ENCODE measurements around the gene CFAP20DC.
"Not testable (repeated sequence)": the region's sequence is repeated elsewhere in the genome, so short reads cannot be mapped to it uniquely, and the experiment has no call there.

The CFAP20DC gene

GRCh38 chr3:59049671-59050331 lies at the start of gene CFAP20DC:
Gene CFAP20DC (minus strand): TSS chr3:59050025. CDS start chr3:59049631, 394 bp downstream.
- peak; percentile 89 to 93 for DNase-seq

DNA sequence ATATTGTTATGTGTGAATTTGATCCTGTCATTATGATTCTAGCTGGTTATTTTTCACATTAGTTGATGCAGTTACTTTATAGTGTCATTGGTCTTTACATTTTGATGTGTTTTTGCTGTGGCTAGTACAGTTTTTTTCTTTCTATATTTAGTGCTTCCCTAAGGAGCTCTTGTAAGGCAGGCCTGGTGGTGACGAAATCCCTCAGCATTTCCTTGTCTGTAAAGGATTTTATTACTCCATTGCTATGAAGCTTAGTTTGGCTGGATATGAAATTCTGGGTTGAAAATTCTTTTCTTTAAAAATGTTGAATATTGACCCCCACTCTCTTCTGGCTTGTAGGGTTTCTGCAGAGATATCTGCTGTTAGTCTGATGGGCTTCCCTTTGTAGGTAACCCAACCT lies 48.7 kb upstream of the CFAP20DC start:
- DNase-seq = not testable (repeated sequence)

GRCh38 chr3:59094446-59094845 lies 44.6 kb upstream of the CFAP20DC start:
- DNase-seq = no peak

GRCh38 chr3:59093521-59093920 lies 43.7 kb upstream of the CFAP20DC start:
- no peak for DNase-seq

DNA sequence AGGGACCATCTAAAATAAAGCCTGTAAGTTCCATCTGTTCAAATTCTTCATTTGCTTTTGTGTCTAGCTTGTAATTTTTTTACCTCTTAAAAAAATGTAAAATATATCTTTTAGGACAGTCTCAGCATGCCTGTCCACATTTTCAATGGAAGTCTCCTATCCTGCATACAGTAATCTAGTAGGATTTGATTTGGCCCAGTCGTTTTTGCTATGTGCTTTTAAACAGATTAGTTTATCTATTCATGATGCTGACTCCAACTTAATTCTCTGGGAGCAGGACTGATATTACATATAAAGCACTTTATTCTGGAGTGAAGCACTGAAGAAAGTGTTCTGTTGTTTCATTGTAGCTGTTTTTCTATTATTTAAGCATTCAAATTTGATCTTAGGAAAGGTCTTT lies 38.9 kb upstream of the CFAP20DC start:
- no peak for DNase-seq

DNA sequence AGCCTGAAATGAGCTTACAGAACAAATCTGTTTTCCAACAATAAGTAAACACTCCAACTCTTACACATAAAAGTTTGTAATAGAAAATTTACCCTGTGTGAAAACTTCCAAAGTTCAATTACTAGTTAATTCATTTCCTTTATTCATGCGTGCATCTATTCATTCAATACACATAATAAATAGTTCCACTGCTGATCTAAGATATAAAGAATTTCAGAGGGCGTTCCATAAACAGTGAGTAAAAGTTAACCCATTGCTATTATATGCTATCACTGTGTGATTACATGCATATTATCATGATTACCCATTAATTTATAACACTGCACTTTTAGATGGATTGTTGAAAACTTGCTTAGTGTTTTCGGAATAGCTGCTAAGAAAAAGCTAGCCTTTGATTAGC lies 36.2 kb upstream of the CFAP20DC start:
- DNase-seq = no peak

- DNase-seq = peak in 1 of 2 experiments; percentile 11
Observed at GRCh38 chr3:59084583-59084982, 34.8 kb upstream of the CFAP20DC start.

DNA sequence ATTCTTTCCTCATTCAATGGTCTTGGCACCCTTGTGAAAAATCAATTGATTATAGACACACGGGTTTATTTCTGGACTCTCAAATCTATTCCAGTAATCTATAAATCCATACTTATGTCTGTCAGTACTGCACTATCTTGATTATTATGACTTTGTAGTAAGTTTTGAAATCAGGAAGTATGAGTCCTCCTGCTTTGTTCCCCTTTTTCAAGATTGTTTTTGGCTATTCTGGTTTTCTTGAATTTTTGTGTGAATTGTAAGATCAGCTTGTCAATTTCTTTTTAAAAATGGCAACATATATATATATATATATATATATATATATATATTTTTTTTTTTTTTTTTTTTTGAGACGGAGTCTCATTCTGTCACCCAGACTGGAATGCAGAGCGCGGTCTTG lies 32.3 kb upstream of the CFAP20DC start:
- no peak for DNase-seq

- no peak for DNase-seq
Observed at GRCh38 chr3:59081071-59081470, 31.2 kb upstream of the CFAP20DC start.

DNA sequence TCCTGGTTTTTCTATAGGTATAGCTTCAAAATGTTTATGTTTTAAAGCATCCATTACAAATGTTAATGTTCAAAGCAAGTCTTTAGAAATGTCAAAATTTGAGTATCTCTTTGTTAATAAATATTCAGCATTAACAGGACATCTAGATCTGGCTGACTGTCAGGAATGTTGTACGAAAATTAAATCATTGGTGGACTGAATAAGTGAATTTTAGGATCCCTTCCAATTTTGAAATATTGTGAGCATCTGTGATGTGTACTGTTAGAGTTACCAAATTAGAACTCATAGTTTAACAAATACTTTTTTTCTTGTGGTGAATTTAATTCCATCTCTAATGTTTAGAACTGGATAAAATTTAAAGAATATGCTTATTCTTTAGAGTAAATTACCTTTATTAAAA lies 30.1 kb upstream of the CFAP20DC start:
- no peak for DNase-seq

DNA sequence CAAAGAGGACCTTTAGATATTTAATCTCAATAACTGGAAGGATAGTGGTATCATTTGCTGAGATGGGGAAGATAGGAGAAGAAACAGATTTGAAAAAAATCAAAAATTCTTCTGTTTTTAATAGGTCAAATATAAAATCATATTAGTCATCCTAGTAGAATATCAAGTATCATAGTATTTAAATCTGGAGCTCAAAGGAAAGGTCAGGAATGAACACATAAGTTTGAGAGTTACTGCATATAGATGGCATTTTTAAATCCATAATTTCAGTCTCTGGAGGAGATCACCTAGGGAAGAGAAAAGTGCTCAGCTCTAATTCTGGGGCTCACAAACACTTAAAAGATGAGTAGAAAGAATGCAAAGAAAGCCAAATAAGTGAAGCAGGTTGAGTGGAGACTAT lies 24.9 kb upstream of the CFAP20DC start:
- DNase-seq = no peak

- DNase-seq = no peak
Observed at GRCh38 chr3:59072681-59073080, 22.9 kb upstream of the CFAP20DC start.

DNA sequence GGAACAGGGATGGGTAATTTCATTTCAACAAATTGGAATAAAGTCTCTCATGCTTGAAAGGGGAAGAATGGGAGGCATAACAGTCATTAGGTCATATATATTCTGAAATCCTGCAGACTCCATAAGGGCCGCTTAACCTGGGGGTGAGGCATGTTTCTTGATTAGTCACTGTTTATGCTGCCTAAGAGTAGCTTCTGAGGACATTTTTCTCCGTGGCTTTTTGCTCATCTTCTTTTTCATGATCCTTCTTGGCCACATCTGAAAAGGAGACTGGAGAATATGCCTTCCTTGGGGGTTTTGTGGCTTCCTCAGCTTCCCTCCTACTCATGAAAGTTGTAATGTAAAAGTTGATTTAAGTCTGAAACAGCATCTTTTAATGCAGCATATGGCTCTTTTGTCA lies 20.0 kb upstream of the CFAP20DC start:
- DNase-seq = no peak

DNA sequence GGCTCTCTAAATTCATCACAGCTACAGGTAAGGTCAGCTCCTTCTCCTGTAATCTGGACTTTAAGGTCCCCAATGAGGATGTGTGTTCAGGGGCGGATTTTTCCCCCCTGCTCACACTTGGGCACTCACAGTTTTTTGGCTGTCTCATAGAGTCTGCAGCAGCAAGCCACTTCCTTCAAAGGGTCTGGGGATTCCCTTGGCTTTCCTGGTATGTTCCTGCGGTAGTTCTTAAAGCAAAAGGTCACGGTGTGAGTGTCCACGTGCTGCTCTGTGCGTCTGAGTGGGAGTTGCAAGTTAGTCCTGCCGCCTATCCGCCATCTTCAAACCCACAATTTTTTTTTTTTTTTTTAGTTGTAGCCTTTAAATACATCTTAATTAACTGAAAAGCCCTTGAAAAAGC lies 15.4 kb upstream of the CFAP20DC start:
- DNase-seq = no peak

- no peak for DNase-seq
Observed at GRCh38 chr3:59064728-59065127, 14.9 kb upstream of the CFAP20DC start.

GRCh38 chr3:59064276-59064675 lies 14.5 kb upstream of the CFAP20DC start:
- no peak for DNase-seq

GRCh38 chr3:59056706-59057105 lies 6.9 kb upstream of the CFAP20DC start:
- no peak for DNase-seq

GRCh38 chr3:59052803-59053411 lies 3.1 kb upstream of the CFAP20DC start:
- DNase-seq = peak; percentile 13 to 31

DNA sequence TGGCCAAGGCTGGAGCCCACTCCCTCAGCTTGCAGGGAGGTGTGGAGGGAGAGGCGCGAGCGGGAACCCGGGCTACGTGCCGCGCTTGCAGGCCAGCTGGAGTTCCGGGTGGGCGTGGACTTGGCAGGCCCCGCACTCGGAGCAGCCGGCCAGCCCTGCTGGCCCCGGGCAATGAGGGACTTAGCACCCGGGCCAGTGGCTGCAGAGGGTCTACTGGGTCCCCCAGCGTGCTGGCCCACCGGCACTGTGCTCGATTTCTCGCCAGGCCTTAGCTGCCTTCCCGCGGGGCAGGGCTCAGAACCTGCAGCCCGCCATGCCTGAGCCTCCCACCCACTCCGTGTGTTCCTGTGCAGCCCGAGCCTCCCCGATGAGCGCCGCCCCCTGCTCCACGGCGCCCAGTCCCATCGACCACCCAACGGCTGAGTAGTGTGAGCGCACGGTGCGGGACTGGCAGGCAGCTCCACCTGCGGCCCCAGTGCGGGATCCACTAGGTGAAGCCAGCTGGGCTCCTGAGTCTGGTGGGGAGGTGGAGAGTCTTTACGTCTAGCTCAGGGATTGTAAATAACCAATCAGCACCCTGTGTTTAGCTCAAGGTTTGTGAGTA lies 1.1 kb upstream of the CFAP20DC start:
- DNase-seq = not testable (repeated sequence)

DNA sequence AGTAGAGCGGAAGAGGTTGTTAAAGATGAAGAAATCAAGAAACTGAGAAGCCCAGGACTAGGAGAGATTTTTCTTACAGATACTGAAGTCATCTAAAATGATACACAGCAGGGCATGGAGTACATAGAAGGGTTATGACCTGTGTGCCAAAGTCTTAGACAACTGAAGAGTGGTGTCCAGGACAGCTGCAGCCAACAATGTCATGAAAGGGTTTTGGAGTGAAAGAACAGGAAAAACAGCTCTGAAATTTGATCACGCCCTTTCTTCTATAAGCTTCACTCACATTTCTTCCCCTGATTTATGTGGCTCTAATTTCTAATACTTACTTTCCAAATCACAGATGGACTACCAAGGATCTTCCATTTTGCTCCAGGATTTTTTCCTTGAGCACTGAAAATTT lies 3.0 kb downstream of the CFAP20DC start:
- DNase-seq = peak in 1 of 2 experiments; percentile 14

DNA sequence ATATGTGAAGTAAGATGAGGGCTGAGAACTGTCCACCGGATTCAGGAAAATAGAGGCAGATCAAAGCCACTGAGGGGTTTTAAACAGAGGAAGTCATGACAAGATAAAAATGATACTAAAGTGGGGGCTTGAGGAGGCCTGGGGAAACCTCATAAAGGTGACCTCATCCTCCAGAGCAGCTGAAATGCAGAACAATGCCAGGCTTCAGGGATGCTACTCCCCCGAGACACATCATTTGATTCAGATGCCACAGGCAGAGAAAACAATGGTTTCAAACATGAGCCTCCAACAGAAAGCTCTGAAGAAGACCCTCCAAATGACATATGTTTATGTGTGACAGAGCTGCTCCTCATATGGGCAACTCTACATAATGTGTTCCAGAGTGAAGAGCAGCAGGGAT lies 6.4 kb downstream of the CFAP20DC start:
- peak in 1 of 2 experiments; percentile 53 for DNase-seq

GRCh38 chr3:59040902-59041301 lies 8.9 kb downstream of the CFAP20DC start:
- DNase-seq = no peak

GRCh38 chr3:59027607-59028006 lies 22.2 kb downstream of the CFAP20DC start:
- no peak for DNase-seq

DNA sequence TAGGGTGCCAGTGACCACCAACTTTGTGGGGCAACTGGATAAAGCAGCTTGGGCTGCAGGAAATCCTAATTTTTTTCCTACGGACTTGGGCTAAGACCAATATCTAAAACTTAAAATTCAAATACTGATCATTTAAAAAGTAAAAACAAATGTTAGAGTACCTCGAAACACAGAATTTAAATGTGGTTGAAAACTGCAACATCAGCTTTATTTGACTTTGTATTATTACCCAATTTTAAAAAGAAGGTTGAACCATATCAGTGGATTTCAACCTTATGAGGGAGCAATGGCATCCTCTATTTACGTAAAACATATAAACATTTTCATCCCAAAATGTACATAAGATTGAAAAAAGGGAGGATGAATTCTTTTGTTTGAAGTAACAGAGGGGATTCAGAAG lies 26.2 kb downstream of the CFAP20DC start:
- no peak for DNase-seq

DNA sequence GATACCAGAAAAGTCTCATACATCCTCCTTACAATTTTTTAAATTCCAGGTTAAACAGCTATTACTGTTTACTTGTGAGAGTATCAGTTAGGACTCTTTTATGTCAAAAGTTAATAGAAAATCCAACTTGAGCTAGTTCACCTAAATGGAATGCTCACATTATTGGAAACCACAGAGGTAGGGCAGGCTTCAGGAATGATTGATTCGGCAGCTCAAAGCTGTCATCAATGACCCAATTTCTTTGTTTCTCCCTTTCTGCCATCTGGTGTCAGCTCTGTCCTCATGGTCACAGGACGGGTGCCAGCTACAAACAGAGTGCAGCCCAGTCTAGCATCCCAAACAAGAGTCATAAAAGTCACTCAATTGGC lies 32.2 kb downstream of the CFAP20DC start:
- no peak for DNase-seq

All from NCI-H2081 (cell line).